Memory B cell (primary cell): ENCODE results near the gene JOSD2.
A peak's percentile ranks its signal among the peaks of the same experiment; 100 is the strongest.
"Not testable (repeated sequence)": the region's sequence is repeated elsewhere in the genome, so short reads cannot be mapped to it uniquely, and the experiment has no call there.

Experiments used
- ATAC-seq: fragments of 150-1000 bp; cut with Tn5 transposase; 2 replicates; pipeline ENCODE4 v1.10.0; 2021; ENCODE audit warnings: low read depth, mild to moderate bottlenecking, moderate library complexity
- DNase-seq, 2 donors: peaks; one replicate each; pipeline ENCODE4 v3.0.0; 2022; ENCODE audit warnings: low spot score in 2 of 2
- H3K27ac Mint-ChIP-seq: one replicate; pipeline ENCODE4 v1.8.0; 2022; ENCODE audit warnings: mild to moderate bottlenecking, moderate library complexity, mixed read lengths
- H3K27me3 Mint-ChIP-seq: one replicate; pipeline ENCODE4 v1.8.0; 2022; ENCODE audit warnings: mixed read lengths
- H3K36me3 Mint-ChIP-seq: one replicate; pipeline ENCODE4 v1.8.0; 2022; ENCODE audit warnings: mild to moderate bottlenecking, mixed read lengths
- H3K4me1 Mint-ChIP-seq: one replicate; pipeline ENCODE4 v1.8.0; 2022; ENCODE audit warnings: mixed read lengths
- H3K4me3 Mint-ChIP-seq: one replicate; pipeline ENCODE4 v1.8.0; 2022; ENCODE audit warnings: mild to moderate bottlenecking, moderate library complexity, mixed read lengths
- H3K9me3 Mint-ChIP-seq: one replicate; pipeline ENCODE4 v1.8.0; 2022; ENCODE audit warnings: mixed read lengths

The JOSD2 gene

GRCh38 chr19:50532952-50533351 is 22.0 kb upstream of the JOSD2 start:
- Mint-ChIP-seq H3K4me1 (peaks cover 4% of the 10 kb centered on the region), H3K9me3 (peaks cover 12% of the 10 kb centered on the region), H3K4me3 (no peak overlapping the region), H3K27ac (no peak overlapping the region), H3K27me3 (peaks cover 29% of the 10 kb centered on the region), H3K36me3 (peaks cover 7% of the 10 kb centered on the region)
- no peak for ATAC-seq
- no peak for DNase-seq

DNA sequence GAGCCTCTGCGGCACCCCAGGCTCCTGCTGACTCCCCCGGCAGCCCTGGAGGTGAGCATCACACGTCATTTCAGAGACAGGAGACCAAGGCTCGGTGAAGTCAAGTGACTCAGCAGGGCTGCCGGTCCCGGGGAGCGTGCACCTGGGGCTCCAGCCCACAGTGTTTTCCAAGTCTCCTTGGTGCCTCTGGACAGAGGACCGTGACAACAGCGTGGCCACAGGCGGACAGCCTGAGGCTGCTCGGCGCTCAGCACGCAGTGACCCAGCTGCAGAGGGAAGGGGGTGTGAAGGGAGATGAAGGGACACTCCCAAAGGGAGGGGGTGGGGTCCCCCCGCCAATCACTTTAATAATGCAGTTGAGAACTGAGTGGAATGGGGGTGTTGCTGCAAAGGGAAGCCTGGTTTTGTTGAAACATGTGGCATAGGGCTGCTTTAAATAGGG is 20.2 kb upstream of the JOSD2 start:
- DNase-seq (no peak), ATAC-seq (no peak)
- Mint-ChIP-seq H3K4me3 (no peak overlapping the region), H3K36me3 (peaks cover 7% of the 10 kb centered on the region), H3K4me1 (no peaks in the 10 kb centered on the region), H3K9me3 (peaks cover 12% of the 10 kb centered on the region), H3K27me3 (peaks cover 28% of the 10 kb centered on the region), H3K27ac (no peak overlapping the region)

- H3K9me3 Mint-ChIP-seq, DNase-seq, H3K27ac Mint-ChIP-seq, ATAC-seq, H3K4me3 Mint-ChIP-seq, H3K36me3 Mint-ChIP-seq, H3K4me1 Mint-ChIP-seq: not testable (repeated sequence)
- peaks cover 21% of the 10 kb centered on the region for H3K27me3 Mint-ChIP-seq
These were observed 17.1 kb upstream of the JOSD2 start for GRCh38 chr19:50528052-50528451.

GRCh38 chr19:50522881-50523280 is 11.9 kb upstream of the JOSD2 start:
- no peaks in the 10 kb centered on the region for H3K9me3 Mint-ChIP-seq
- H3K4me1 Mint-ChIP-seq = no peaks in the 10 kb centered on the region
- ATAC-seq (no peak), DNase-seq (no peak)
- H3K27me3 Mint-ChIP-seq = peaks cover 4% of the 10 kb centered on the region
- H3K4me3 Mint-ChIP-seq = no peak overlapping the region
- no peaks in the 10 kb centered on the region for H3K36me3 Mint-ChIP-seq
- no peak overlapping the region for H3K27ac Mint-ChIP-seq

GRCh38 chr19:50520822-50521465 is 10.0 kb upstream of the JOSD2 start:
- H3K27ac Mint-ChIP-seq = no peak overlapping the region
- no peaks in the 10 kb centered on the region for H3K36me3 Mint-ChIP-seq
- H3K4me3 Mint-ChIP-seq = no peak overlapping the region
- no peaks in the 10 kb centered on the region for H3K27me3 Mint-ChIP-seq
- no peak for DNase-seq
- H3K4me1 Mint-ChIP-seq = no peaks in the 10 kb centered on the region
- H3K9me3 Mint-ChIP-seq = no peaks in the 10 kb centered on the region
- no peak for ATAC-seq

DNA sequence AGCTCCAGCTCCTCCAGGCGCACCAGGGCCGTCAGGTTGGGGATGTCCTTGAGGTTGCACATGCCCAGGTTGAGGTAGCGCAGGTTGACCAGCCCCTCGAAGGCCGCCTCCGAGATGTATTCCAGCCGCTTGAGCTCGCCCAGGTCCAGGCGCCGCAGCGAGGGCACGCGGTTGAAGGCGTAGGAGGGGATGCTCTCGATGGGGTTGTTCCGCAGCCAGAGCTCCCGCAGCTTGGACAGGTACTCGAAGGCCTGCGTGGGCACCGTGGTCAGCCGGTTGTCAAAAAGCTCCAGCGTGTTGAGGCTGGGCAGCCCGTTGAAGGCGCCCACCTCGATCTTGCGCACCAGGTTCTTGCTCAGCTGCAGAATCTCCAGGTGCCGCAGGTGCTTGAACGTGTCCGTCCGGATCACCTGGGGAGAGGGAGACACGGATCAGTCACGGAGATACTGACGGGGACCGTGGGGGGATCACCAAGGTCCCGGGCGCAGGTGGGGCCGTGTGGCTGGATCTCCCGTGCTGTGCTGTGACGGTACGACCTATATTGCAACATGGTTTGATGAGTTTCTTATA is 8.1 kb upstream of the JOSD2 start:
- DNase-seq = no peak
- ATAC-seq = no peak
- Mint-ChIP-seq H3K36me3 (no peaks in the 10 kb centered on the region), H3K9me3 (no peaks in the 10 kb centered on the region), H3K4me1 (peaks cover 3% of the 10 kb centered on the region), H3K27ac (no peak overlapping the region), H3K4me3 (no peak overlapping the region), H3K27me3 (peaks cover 5% of the 10 kb centered on the region)

- H3K27ac Mint-ChIP-seq = no peak overlapping the region
- H3K36me3 Mint-ChIP-seq = no peaks in the 10 kb centered on the region
- H3K27me3 Mint-ChIP-seq = peaks cover 8% of the 10 kb centered on the region
- ATAC-seq = no peak
- no peaks in the 10 kb centered on the region for H3K9me3 Mint-ChIP-seq
- DNase-seq = no peak
- H3K4me3 Mint-ChIP-seq = no peak overlapping the region
- H3K4me1 Mint-ChIP-seq = peaks cover 4% of the 10 kb centered on the region
These were observed 7.4 kb upstream of the JOSD2 start for GRCh38 chr19:50518091-50519005.

DNA sequence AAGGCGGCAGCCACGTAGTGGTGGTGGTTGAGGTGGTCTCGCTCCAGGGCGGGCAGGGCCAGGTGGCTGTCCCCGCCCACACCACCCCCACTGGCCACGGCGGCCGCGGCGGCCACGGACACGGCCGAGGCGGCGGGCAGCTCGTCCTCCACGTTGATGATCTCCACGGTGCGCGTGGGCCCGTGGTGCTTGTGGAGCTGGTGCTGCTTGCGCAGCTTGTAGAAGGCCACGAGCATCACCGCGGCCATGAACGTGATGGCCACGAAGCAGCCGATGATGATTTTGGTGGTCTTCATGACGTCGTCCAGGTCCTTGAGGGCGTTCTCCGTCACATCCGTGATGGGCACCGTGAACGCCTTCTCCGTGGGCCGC is 6.7 kb upstream of the JOSD2 start:
- no peaks in the 10 kb centered on the region for H3K36me3 Mint-ChIP-seq
- H3K27ac Mint-ChIP-seq = no peak overlapping the region
- ATAC-seq = no peak
- H3K4me3 Mint-ChIP-seq = no peak overlapping the region
- DNase-seq = no peak
- peaks cover 10% of the 10 kb centered on the region for H3K27me3 Mint-ChIP-seq
- H3K9me3 Mint-ChIP-seq = no peaks in the 10 kb centered on the region
- peaks cover 7% of the 10 kb centered on the region for H3K4me1 Mint-ChIP-seq

DNA sequence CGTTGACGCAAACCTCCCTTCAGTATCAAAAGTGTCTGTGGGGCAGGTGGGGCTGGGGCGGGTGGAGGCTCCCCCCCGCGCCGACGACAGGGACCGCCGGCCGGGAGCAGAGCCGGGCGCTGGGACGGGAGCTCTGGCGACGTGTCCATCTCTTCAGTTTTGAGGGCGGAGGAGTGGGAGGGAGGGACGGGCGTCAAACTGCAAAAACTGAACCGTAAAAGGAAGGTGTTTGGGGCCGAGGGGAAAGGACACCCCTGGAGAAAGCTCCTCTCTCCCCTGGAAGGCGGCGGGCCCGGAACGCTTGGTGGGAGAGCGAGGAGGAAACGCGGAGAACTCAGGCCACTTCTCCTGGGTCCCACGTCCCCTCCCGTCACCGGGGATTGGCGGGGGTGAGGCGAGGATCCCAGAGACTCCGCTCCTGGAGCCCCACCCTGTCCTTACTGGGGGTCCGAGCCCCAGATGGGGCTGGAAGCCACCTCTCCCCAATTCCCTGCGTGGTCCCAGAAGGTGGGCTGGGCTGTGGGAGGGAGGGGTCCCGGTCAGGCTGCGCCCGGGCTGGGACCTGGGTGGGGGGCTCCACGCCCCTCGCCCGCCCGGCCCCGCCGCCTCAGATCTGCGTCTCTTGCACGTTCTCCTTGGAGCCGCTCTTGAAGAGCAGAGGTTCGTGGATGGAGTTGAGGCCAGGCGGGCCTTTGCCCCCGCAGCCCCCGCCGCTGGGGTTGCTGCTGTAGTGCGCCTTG is 6.1 kb upstream of the JOSD2 start:
- H3K36me3 Mint-ChIP-seq = no peaks in the 10 kb centered on the region
- no peaks in the 10 kb centered on the region for H3K9me3 Mint-ChIP-seq
- H3K27me3 Mint-ChIP-seq = peaks cover 10% of the 10 kb centered on the region
- no peak for ATAC-seq
- H3K4me1 Mint-ChIP-seq = peaks cover 7% of the 10 kb centered on the region
- H3K4me3 Mint-ChIP-seq = no peak overlapping the region
- no peak overlapping the region for H3K27ac Mint-ChIP-seq
- DNase-seq = no peak

- no peaks in the 10 kb centered on the region for H3K9me3 Mint-ChIP-seq
- H3K4me3 Mint-ChIP-seq = no peak overlapping the region
- H3K36me3 Mint-ChIP-seq = peaks cover 2% of the 10 kb centered on the region
- no peak for DNase-seq
- ATAC-seq = no peak
- peaks cover 10% of the 10 kb centered on the region for H3K27me3 Mint-ChIP-seq
- H3K27ac Mint-ChIP-seq = no peak overlapping the region
- peaks cover 12% of the 10 kb centered on the region for H3K4me1 Mint-ChIP-seq
These were observed 5.5 kb upstream of the JOSD2 start for GRCh38 chr19:50516456-50516855.

- peaks cover 12% of the 10 kb centered on the region for H3K27me3 Mint-ChIP-seq
- DNase-seq (no peak), ATAC-seq (no peak)
- no peak overlapping the region for H3K27ac Mint-ChIP-seq
- no peak overlapping the region for H3K4me3 Mint-ChIP-seq
- peaks cover 1% of the 10 kb centered on the region for H3K9me3 Mint-ChIP-seq
- H3K36me3 Mint-ChIP-seq = peaks cover 3% of the 10 kb centered on the region
- peaks cover 18% of the 10 kb centered on the region for H3K4me1 Mint-ChIP-seq
These were observed 4.2 kb upstream of the JOSD2 start for GRCh38 chr19:50515168-50515561.

DNA sequence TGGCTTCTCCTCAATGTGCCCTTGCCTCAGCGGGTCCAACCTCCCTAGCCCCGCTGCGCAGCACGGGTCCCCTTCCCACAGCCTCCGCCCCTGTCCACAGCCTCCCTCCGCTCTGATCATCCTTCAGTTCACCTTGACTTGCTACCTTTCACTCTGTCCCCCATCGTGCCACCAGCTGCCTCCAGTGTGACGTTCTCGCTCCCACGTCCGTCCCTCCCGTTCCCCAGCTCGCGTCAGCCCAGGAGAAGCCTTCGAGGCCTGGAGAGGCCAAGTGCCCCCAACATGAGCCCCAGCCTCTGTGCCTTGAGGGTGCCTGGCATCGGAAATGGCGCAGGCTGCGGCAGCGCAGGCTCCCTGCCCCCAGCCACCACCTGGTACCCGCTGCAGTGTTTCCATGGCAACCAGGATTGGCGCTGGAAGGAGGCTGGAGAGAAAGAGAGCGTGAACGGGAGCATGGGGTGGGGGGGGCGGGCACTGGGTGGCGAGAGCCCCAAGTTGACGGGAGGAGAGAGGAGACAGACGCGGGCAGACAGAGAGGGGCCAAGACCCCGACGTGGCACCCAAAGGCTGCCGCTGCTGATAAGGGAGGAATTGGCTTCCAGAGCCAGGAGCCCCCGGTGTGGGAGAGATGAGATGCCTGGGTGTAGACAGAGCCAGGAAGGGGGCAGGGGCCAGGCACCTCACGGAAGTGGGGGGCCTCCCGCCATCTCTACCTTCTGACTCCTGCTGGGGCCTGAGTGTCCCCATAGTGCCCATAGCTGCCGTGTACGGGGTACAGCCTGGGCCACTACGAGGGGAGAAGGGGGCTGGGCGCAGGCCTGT is 3.6 kb upstream of the JOSD2 start:
- Mint-ChIP-seq H3K27me3 (peaks cover 12% of the 10 kb centered on the region), H3K4me1 (peaks cover 18% of the 10 kb centered on the region), H3K27ac (no peak overlapping the region), H3K4me3 (no peak overlapping the region), H3K36me3 (peaks cover 3% of the 10 kb centered on the region), H3K9me3 (peaks cover 1% of the 10 kb centered on the region)
- ATAC-seq = no peak
- DNase-seq = no peak

- H3K4me3 Mint-ChIP-seq = peak within 1 kb of the TSS; percentile 59
- no peak for ATAC-seq
These were observed 2.9 kb upstream of the JOSD2 start, which contains the start of gene ASPDH for GRCh38 chr19:50513746-50514345. Gene ASPDH, minus strand, starts transcription at chr19:50513913. Its CDS starts 90 bp downstream, at chr19:50513823.

More at GRCh38 chr19:50513746-50514345, 2.9 kb upstream of the JOSD2 start, which contains the start of gene ASPDH:
- peaks cover 3% of the 10 kb centered on the region for H3K36me3 Mint-ChIP-seq
- peaks cover 1% of the 10 kb centered on the region for H3K9me3 Mint-ChIP-seq
- peaks cover 12% of the 10 kb centered on the region for H3K27me3 Mint-ChIP-seq
- no peak within 1 kb of the TSS for H3K27ac Mint-ChIP-seq
- no peak for DNase-seq
- H3K4me1 Mint-ChIP-seq = peaks cover 22% of the 10 kb centered on the region
